ENCODE results near the gene KDM2B. TPM values are rescaled to one million over a fixed set of nuclear protein-coding genes. Genes with fewer than 3 reads are reported as not detected.

KDM2B gene
- total and polyA plus RNA-seq, 2 experiments from 2014 or later, result 13.6 to 22.7 TPM

DNA sequence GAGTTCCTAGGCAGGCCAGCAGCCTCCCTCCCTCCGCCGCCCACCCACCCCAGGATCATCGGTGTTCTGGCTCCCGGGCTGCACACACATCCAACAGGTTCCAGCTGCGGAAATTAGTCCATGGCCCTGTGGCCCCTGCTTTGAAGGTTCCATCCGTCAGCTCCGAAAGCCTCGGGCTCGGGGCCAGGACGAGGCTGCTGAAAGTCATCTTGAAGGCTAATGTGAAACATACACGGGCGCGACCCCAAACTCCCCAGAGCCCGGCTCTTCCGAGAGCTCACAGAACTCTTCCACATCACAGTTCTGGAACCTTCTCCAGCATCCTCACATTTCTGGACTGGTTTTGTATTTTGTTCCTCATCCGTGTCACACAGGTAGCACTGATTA lies 19.8 kb downstream of the KDM2B start:
- no peak overlapping the region for H3K4me2 ChIP-seq

DNA sequence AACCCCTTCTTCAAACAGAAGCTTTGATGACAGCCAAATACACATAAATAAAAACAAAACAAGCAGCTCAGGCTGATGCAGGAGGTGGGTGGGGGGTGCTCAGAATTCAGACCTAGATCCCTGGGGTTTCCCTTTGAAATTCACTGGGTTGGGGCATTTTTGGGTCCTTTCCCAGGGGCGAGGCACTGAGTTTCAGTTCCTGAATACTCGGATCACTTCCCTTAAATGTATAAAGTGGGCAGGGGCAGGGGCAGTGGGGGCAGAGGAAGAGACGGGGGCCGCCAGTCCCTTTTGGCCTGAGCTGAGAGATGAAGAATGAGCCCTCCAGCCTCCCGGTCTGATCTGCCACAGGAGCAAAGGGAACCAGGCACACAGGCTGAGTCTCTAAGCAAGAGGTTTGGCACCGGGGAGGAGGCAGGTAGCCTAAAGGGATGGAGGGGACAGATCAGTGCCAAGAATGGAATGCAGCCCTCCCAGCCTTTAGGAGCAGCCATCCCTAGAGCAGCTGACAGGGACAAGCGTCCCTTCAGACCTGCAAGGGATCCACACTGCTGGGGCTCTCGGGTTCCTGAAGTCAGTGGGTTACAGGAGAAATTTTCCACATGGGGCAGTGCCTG lies 20.3 kb downstream of the KDM2B start:
- no peak overlapping the region for H2AFZ ChIP-seq
- H4K20me1 ChIP-seq (ENCODE audit: insufficient read depth, poor library complexity, severe bottlenecking), result no peaks in the 10 kb centered on the region
- no peaks in the 10 kb centered on the region for H3K36me3 ChIP-seq (replicated peaks; ENCODE audit: insufficient read depth, low read depth)
- TF ChIP-seq EZH2 (IDR thresholded peaks at IDR 0.05; ENCODE audit: borderline replicate concordance) (no peak), EZH2phosphoT487 (IDR thresholded peaks at IDR 0.05; ENCODE audit: low read depth, severe bottlenecking, unreplicated experiment) (no peak)
- TF ChIP-seq, protein P1, sequence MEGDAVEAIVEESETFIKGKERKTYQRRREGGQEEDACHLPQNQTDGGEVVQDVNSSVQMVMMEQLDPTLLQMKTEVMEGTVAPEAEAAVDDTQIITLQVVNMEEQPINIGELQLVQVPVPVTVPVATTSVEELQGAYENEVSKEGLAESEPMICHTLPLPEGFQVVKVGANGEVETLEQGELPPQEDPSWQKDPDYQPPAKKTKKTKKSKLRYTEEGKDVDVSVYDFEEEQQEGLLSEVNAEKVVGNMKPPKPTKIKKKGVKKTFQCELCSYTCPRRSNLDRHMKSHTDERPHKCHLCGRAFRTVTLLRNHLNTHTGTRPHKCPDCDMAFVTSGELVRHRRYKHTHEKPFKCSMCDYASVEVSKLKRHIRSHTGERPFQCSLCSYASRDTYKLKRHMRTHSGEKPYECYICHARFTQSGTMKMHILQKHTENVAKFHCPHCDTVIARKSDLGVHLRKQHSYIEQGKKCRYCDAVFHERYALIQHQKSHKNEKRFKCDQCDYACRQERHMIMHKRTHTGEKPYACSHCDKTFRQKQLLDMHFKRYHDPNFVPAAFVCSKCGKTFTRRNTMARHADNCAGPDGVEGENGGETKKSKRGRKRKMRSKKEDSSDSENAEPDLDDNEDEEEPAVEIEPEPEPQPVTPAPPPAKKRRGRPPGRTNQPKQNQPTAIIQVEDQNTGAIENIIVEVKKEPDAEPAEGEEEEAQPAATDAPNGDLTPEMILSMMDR (IDR thresholded peaks at IDR 0.05; ENCODE audit: poor library complexity), result no peak
- no peaks in the 10 kb centered on the region for H3K9me3 ChIP-seq (ENCODE audit: low read depth)
- H3K79me2 ChIP-seq, result no peaks in the 10 kb centered on the region
- H3K27me3 ChIP-seq, result no peaks in the 10 kb centered on the region
- no peaks in the 10 kb centered on the region for H3K4me1 ChIP-seq (ENCODE audit: insufficient read depth)
- no peak overlapping the region for H3K4me3 ChIP-seq
- DNase-seq (ENCODE audit: low spot score), result no peak
- H3K4me2 ChIP-seq, result no peak overlapping the region
- no peaks in the 10 kb centered on the region for H3K9me2 ChIP-seq (replicated peaks; ENCODE audit: insufficient read depth)
- WGBS (ENCODE audit: low lambda C conversion rate, missing lambda C conversion rate), result 87% methylated on average over 8 of the region's 8 CpGs
- no peak overlapping the region for H3K27ac ChIP-seq

More for the DNA sequence above, 19.8 kb downstream of the KDM2B start:
- no peak overlapping the region for H3K27ac ChIP-seq
- no peaks in the 10 kb centered on the region for H3K27me3 ChIP-seq
- H3K4me1 ChIP-seq (ENCODE audit: insufficient read depth), result no peaks in the 10 kb centered on the region
- no peaks in the 10 kb centered on the region for H3K36me3 ChIP-seq (replicated peaks; ENCODE audit: insufficient read depth, low read depth)
- no peak overlapping the region for H2AFZ ChIP-seq
- no peak overlapping the region for H3K4me3 ChIP-seq
- H3K9me3 ChIP-seq (ENCODE audit: low read depth), result no peaks in the 10 kb centered on the region
- no peak for TF ChIP-seq EZH2 (IDR thresholded peaks at IDR 0.05; ENCODE audit: borderline replicate concordance)
- TF ChIP-seq EZH2phosphoT487 (IDR thresholded peaks at IDR 0.05; ENCODE audit: low read depth, severe bottlenecking, unreplicated experiment), result no peak
- TF ChIP-seq, protein P1 (IDR thresholded peaks at IDR 0.05; ENCODE audit: poor library complexity), result no peak
- H4K20me1 ChIP-seq (ENCODE audit: insufficient read depth, poor library complexity, severe bottlenecking), result no peaks in the 10 kb centered on the region
- 85% methylated on average over 16 of the region's 16 CpGs for WGBS (ENCODE audit: low lambda C conversion rate, missing lambda C conversion rate)
- H3K79me2 ChIP-seq, result no peaks in the 10 kb centered on the region
- no peak for DNase-seq (ENCODE audit: low spot score)
- no peaks in the 10 kb centered on the region for H3K9me2 ChIP-seq (replicated peaks; ENCODE audit: insufficient read depth)

DNA sequence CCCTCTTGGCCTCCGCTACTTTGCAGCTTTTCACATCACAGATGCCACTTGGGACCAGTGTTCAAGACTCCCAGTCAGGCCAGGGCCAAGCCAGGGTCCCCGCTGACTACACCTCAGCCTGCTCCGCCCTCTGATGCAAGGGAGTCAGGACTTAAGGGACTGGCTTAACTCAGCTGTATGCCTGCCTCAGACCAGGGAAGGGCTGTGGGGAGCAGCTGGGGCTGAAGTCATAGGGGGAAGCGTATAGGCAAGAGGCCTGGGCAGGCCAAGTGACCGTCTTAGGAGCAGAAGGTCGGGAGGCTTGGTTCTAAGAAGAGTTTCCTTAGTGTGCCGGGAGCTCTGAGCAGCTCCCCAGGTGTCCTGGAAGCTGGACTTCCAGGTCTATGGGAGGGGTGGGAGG lies 21.9 kb downstream of the KDM2B start:
- Histone ChIP-seq H3K4me1 (ENCODE audit: insufficient read depth) (no peaks in the 10 kb centered on the region), H2AFZ (no peak overlapping the region), H3K9me3 (ENCODE audit: low read depth) (no peaks in the 10 kb centered on the region), H3K79me2 (no peaks in the 10 kb centered on the region), H3K4me3 (no peak overlapping the region), H3K9me2 (replicated peaks; ENCODE audit: insufficient read depth) (no peaks in the 10 kb centered on the region), H4K20me1 (ENCODE audit: insufficient read depth, poor library complexity, severe bottlenecking) (no peaks in the 10 kb centered on the region), H3K36me3 (replicated peaks; ENCODE audit: insufficient read depth, low read depth) (no peaks in the 10 kb centered on the region), H3K4me2 (no peak overlapping the region), H3K27me3 (no peaks in the 10 kb centered on the region), H3K27ac (no peak overlapping the region)
- DNase-seq (ENCODE audit: low spot score), result no peak
- WGBS (ENCODE audit: low lambda C conversion rate, missing lambda C conversion rate), result 94% methylated on average over 7 of the region's 7 CpGs
- TF ChIP-seq EZH2phosphoT487 (IDR thresholded peaks at IDR 0.05; ENCODE audit: low read depth, severe bottlenecking, unreplicated experiment), result no peak
- no peak for TF ChIP-seq EZH2 (IDR thresholded peaks at IDR 0.05; ENCODE audit: borderline replicate concordance)
- TF ChIP-seq, protein P1 (IDR thresholded peaks at IDR 0.05; ENCODE audit: poor library complexity), result no peak
